Tongue (tissue), 2 donors: ENCODE results near the gene SCAMP4. TPM values are rescaled to one million over a fixed set of nuclear protein-coding genes. Genes with fewer than 3 reads are reported as not detected.

Experiments used
- DNase-seq: peaks from one replicate; pipeline ENCODE4 v3.0.0-alpha.2; 2015
- total RNA-seq: library from RNA; depleted of rRNA; stranded (reverse); fragments of >200 nt; gene quantifications from one replicate; pipeline ENCODE4 v1.2.3, GENCODE V29; 2014

SCAMP4 gene
- total RNA-seq, 1 donor from 2014 or later, result 56.5 TPM

- no peak for DNase-seq
Measured at GRCh38 chr19:1938071-1938470, 32.9 kb downstream of the SCAMP4 start.

GRCh38 chr19:1941146-1942077 lies 36.2 kb downstream of the SCAMP4 start, which contains the start of gene CSNK1G2:
TSS of gene CSNK1G2 (plus strand) at chr19:1941172. CDS start at chr19:1969773, 28,601 bp downstream.
- DNase-seq, result no peak

- DNase-seq, result peak; percentile 75
Measured at GRCh38 chr19:1942078-1942933, 37.1 kb downstream of the SCAMP4 start.

GRCh38 chr19:1942934-1943555 lies 37.8 kb downstream of the SCAMP4 start:
- no peak for DNase-seq

- DNase-seq, result no peak
Measured at GRCh38 chr19:1943661-1944087, 38.5 kb downstream of the SCAMP4 start.

GRCh38 chr19:1944088-1944915 lies 39.1 kb downstream of the SCAMP4 start:
- no peak for DNase-seq

- no peak for DNase-seq
Measured at GRCh38 chr19:1944916-1945561, 39.8 kb downstream of the SCAMP4 start.

- peak; percentile 49 for DNase-seq
Measured at GRCh38 chr19:1945899-1946298, 40.7 kb downstream of the SCAMP4 start.

GRCh38 chr19:1947651-1948209 lies 42.5 kb downstream of the SCAMP4 start:
- no peak for DNase-seq

- DNase-seq, result no peak
Measured at GRCh38 chr19:1949304-1950101, 44.3 kb downstream of the SCAMP4 start.

- DNase-seq, result no peak
Measured at GRCh38 chr19:1950640-1951039, 45.4 kb downstream of the SCAMP4 start.

- no peak for DNase-seq
Measured at GRCh38 chr19:1952635-1953034, 47.4 kb downstream of the SCAMP4 start.

GRCh38 chr19:1953037-1953436 lies 47.8 kb downstream of the SCAMP4 start:
- DNase-seq, result no peak

GRCh38 chr19:1953441-1954094 lies 48.4 kb downstream of the SCAMP4 start:
- no peak for DNase-seq

GRCh38 chr19:1954532-1954933 lies 49.3 kb downstream of the SCAMP4 start:
- DNase-seq, result no peak

GRCh38 chr19:1955171-1956121 lies 50.2 kb downstream of the SCAMP4 start:
- no peak for DNase-seq

GRCh38 chr19:1956122-1956494 lies 50.9 kb downstream of the SCAMP4 start:
- no peak for DNase-seq

GRCh38 chr19:1956868-1957492 lies 51.8 kb downstream of the SCAMP4 start:
- DNase-seq, result no peak
